ENCODE results near the gene HES2.
"Not testable (repeated sequence)": the region's sequence is repeated elsewhere in the genome, so short reads cannot be mapped to it uniquely, and the experiment has no call there.

Gene HES2

DNA sequence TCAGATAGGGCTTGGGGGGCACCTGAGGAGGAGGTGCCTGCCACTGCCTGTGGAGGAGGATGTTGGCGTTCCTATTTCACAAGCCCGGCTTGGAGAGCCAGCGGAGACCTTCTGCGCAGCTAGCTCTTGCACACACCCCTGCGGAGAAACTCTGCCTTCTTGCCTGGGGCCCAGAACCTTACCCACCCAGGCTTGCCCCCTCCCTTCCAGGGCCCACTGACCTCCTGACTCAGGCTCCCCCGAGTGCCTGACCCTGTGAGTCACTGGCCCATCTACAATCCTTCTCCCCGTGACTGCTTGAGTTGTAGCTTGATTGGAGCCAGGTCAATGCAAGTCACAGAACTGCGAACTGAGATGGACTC, 3.4 kb downstream of the HES2 start:
- no peak for DNase-seq

DNA sequence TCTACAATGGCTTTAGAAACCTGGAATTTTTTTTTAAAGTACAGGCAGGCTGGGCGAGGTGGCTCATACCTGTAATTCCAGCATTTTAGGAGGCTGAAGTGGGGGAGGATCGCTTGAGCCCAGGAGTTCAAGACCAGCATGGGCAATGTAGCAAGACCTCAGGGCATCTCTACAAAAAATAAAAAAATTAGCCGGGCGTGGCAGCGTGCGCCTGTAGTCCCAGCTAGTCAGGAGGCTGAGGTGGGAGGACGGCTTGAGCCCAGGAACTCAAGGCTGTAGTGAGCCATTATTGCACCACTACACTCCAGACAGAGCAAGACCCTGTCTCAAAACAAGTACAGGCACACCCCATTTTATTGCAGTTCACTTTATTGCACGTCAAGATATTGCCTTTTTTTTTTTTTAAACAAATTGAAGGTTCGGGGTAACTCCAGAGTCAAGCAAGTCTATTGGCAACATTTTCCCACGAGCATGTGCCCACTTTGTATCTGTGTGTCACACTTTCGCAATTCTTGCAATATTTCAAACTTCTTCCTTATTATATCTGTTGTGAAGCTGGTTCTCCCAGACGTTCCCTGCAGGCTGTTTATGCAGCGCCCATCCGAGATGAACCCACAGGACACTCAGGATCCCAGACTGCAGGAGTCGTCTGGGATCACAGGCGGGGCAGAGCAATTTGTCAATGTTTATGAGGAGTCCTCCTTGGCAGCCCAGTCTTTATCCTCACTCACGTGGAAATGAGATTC, 4.7 kb downstream of the HES2 start:
- DNase-seq: no peak

DNA sequence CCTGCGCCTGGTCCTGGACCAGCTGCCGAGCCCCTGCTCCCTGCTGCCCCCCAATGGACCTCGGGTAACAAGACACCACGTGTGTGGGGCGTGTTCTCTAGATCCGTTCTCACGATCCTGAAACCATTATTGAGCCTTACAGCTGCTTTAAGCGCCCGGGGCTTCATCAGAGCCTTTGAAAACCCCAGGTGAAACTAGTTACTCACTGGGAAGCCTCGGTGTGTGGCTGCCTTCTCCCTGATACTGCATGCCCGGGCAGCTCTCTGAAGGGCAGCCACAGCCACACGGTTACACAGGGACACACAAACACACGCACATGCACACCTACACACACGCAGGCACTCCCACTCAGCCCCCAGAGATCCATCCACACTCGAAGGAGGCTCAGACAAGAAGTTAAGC, 5.3 kb downstream of the HES2 start:
- no peak for DNase-seq

- no peak for DNase-seq
Measured at GRCh38 chr1:6412896-6413295, 6.8 kb downstream of the HES2 start.

GRCh38 chr1:6410248-6410893, 9.3 kb downstream of the HES2 start:
- no peak for DNase-seq

DNA sequence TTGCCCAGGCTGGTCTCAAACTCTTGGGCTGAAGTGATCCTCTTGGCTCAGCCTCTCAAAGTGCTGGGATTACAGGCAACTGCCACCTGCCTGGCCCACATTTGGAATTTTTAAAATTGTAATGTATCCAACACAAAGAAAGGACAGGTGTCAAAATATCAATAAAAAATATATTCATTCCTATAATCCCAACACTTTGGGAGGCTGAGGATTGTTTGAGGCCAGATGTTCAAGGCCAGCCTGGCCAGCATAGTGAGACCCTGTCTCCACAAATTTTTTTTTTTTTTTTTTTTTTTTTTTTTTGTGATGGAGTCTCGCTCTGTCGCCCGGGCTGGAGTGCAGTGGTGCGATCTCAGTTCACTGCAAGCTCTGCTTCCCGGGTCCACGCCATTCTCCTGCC, 10.0 kb downstream of the HES2 start:
- DNase-seq: no peak

DNA sequence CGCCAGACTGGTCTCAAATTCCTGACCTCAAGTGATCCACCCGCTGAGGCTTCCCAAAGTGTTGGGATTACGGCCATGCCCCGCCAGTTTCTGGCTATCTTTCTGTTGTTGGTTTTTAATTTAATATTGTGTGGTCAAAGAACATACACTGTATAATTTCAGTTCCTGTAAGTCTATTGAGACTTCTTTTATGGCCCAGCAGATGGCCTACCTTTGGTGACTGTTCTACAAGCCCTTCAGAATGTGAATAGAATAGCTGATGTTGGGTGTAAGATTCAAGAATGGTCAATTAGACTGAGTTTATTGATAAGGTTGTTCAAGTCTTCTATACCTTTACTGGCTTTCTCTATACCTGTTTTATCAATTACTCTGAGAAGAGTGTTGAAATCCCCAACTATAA, 10.7 kb downstream of the HES2 start:
- no peak for DNase-seq

- DNase-seq: no peak
Measured at GRCh38 chr1:6408023-6408422, 11.7 kb downstream of the HES2 start.

- no peak for DNase-seq
Measured at GRCh38 chr1:6401673-6402072, 18.0 kb downstream of the HES2 start.

- DNase-seq: no peak
Measured at GRCh38 chr1:6399294-6399693, 20.4 kb downstream of the HES2 start.

- DNase-seq: no peak
Measured at GRCh38 chr1:6397844-6398441, 21.8 kb downstream of the HES2 start.

GRCh38 chr1:6396998-6397397, 22.7 kb downstream of the HES2 start:
- no peak for DNase-seq

DNA sequence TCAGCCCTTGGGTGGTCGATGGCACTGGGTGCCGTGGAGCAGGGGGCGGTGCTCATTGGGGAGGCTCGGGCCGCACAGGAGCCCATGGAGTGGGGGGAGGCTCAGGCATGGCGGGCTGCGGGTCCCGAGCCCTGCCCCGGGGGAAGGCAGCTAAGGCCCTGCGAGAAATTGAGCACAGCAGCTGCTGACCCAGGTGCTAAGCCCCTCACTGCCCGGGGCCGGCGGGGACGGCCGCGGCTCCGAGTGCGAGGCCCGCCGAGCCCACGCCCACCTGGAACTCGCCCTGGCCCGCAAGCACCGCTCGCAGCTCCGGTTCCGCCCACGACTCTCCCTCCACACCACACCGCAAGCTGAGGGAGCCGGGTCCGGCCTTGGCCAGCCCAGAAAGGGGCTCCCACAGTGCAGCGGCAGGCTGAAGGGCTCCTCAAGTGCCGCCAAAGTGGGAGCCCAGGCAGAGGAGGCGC, 23.9 kb downstream of the HES2 start:
- not testable (repeated sequence) for DNase-seq

GRCh38 chr1:6395130-6395529, 24.6 kb downstream of the HES2 start:
- not testable (repeated sequence) for DNase-seq

- peak; percentile 90 for DNase-seq
Measured at GRCh38 chr1:6393400-6394187, 26.1 kb downstream of the HES2 start, which contains the start of gene ACOT7. ACOT7 (minus strand) TSS chr1:6393767; CDS start chr1:6393399, 368 bp downstream.

- DNase-seq: no peak
Measured at GRCh38 chr1:6392809-6393399, 26.8 kb downstream of the HES2 start.

- no peak for DNase-seq
Measured at GRCh38 chr1:6391951-6392808, 27.5 kb downstream of the HES2 start.

DNA sequence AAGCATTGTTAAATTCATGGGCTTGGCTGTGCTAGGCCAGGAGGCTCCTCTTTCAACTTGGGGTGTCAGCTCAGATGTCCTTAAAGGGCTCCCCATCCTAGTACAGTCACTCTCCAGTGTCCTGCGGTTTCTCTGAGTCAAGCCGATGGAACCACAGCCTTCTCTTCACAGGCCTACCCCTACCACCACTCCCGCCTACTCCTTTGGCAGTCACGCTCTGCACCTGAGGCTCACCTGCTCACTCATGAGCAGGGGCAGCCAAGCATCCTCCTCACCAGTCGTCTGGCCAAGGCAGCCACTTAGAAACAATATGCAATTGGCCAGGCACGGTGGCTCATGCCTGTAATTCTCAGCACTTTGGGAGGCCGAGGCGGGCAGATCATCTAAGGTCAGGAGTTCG, 29.7 kb downstream of the HES2 start:
- no peak for DNase-seq

DNA sequence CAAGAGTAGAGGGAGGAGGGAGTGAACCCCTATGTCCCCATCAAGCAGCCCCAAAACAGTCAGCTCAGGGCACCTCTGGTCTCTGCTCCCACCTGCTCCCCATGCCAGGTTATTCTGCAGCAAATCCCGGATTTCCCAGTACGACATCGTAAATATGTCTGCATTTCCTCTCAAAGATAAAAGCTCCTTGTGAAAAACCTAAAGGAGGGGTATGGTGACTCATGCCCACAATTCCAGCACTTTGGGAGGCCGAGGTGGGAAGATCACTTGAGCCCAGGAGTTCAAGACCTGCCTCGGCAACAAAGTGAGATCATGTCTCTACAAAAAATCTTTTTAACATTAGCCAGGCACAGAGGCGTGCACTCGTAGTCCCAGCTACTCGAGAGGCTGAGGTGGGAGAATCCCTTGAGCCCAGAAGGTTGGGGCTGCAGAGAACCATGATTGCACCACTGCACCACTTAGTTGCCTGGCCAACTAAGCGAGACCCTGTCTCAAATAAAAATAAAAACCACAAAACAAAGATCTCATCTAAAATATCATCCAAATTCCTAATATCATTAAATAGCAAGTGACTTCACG, 33.3 kb downstream of the HES2 start:
- no peak for DNase-seq

GRCh38 chr1:6385488-6386191, 34.1 kb downstream of the HES2 start:
- no peak for DNase-seq

DNA sequence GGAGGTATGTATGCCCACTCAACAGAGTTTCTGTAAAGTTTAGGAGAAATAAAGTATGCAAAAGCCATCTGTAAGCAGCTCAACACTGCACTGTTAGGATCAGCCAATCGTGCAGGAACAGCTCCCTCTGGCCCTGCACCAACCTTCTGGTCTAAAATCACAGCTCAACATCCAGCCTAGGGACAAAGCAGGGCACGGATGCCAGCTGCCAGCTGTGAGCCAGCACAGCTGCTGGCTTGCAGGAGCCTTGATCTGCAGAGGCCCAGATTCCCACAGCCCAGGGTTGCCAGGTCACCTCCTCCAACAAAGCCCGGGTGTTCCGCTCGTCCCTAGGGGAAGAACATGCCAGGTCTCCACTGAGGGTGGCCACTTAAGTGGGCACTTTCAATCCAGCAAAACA, 34.8 kb downstream of the HES2 start:
- DNase-seq: no peak
